ENCODE data around the gene CTTNBP2. TPM values are rescaled to one million over a fixed set of nuclear protein-coding genes. Genes with fewer than 3 reads are reported as not detected.

The CTTNBP2 gene
- total RNA-seq, 1 donor from 2014 or later = 1.9 TPM

DNA sequence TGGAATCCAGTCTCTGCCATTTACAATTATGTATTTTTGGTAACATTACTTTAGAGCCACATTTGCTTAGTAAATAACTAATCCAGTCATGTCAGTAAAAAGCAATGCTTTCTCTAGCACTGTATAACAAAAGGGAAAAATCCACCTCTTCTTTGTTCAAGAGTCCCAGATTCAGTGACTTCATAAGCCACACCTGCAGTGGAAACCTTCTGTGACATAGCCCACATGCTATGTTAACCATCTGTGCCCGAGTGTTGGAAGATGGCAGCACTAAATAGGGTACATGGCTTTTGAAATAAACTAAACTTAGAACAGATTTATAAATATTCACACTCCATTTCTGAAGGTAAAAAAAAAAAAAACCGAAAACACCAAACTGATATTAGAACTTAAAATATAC is 83.0 kb downstream of the CTTNBP2 start:
- ATAC-seq (no peak), DNase-seq (ENCODE audit: low spot score) (no peak)

DNA sequence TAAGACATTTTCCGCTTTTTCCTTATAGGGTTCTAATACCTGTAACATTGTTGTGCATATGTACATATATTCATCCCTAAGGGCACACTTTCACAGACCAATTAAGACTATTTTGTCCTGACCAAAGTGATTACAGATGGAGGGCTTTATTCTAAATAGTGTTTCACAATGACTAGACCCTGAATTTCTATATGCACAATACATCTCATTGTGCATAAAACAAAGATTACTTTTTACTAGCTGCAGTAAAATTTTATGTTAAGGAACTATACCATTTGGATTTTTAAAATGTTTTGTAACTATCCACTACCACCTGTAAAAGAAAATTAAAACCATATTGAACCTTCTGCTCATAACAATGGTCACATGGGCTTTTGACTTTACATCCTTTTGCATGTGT is 87.8 kb downstream of the CTTNBP2 start:
- no peak for DNase-seq (ENCODE audit: low spot score)

DNA sequence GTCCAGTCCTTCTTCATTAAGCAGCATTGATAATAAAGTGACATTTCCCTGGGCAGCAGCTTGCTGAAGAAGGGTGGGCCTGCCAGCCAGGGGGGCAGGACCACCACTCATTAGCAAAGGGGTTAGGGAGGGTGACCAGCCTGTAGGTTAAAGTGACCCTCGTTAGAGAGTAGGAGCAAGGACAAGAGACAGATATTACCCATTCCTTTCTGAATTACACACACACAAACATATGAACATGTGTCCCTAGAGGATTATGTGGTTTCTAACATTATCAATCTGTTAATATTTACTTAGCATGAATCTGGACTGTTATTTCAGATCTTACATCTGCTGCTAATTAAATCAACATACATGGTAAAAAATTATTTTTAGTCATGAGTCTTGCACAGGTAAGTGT is 88.9 kb downstream of the CTTNBP2 start:
- DNase-seq (ENCODE audit: low spot score) (no peak), ATAC-seq (no peak)

More for the DNA sequence above, 87.8 kb downstream of the CTTNBP2 start:
- ATAC-seq = no peak

- DNase-seq (ENCODE audit: low spot score) = no peak
- ATAC-seq = no peak
Measured at GRCh38 chr7:117782761-117783160, 90.5 kb downstream of the CTTNBP2 start.

DNA sequence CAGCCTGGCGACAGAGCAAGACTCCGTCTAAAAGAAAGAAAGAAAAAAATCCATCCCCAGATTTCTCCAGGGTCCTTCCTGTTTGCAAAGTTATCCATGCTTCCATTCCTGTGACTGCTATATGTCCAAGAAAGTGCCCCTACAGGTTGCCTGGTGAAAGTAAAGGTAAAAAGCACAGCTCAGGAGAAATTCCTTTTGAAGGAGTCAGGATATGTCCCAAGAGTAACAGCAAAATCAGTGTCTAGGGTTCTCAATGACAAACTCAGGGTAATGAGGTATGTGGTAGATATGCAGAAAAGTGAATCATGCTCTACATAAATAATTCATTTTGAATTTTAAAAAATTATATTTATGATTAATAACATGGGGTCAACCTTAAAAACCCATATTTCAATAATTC is 91.5 kb downstream of the CTTNBP2 start:
- DNase-seq (ENCODE audit: low spot score) (no peak), ATAC-seq (no peak)

DNA sequence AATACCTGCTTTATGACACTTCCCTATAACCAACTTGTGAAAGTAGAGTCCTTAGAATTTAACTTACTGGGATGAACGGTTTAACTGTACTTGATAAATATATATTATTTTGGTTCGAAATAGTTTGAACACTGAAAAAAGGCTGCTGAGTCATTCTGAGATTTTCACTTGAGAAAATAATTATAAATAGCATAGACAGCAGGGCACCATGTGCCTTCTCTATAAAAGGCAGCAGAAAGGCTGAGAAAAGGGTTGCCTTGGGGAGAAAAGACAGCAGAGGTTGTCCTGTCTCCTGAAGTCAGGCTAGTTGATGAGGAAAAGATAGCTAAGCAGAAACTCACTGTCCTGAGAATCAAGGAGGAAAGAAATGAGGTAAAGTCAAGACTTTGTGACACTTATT is 92.4 kb downstream of the CTTNBP2 start:
- ATAC-seq = no peak
- no peak for DNase-seq (ENCODE audit: low spot score)

DNA sequence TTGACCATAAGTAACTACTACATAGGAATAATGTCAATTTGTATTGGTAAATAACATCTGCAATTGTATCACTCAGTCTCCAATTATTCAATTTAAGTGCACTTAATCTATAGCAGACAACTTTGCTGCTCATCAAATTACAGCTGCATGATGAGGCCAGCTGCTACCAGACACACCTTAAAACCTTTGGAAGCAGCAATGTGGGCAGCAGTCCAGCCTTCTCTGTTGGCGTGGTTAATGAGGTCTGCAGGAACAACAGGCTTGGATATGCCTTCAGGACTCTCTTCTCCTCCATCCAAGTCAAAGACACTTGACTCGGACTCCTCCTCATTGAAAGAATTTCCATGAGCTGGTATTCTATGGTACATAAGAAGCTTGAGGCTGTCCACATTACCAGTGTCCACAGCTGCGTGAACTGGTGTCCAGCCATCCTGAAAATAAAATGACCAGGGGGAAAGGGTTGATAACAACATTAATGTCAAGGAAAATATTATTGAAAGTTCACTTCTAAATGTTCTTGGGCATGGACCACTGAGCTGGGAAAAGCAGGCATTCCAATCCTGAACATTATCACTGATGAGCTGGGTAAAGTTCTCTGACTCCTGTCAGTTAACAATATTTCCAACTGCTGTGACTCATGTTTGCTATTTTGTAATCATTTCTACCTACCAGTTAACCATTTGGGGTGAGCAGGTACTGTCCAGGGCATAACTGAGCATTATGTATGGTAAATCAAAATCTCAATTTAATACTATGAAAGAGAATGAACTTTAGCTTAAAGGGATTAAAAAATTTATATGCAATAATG is 95.7 kb downstream of the CTTNBP2 start:
- DNase-seq (ENCODE audit: low spot score) (no peak), ATAC-seq (peak; percentile 80)

DNA sequence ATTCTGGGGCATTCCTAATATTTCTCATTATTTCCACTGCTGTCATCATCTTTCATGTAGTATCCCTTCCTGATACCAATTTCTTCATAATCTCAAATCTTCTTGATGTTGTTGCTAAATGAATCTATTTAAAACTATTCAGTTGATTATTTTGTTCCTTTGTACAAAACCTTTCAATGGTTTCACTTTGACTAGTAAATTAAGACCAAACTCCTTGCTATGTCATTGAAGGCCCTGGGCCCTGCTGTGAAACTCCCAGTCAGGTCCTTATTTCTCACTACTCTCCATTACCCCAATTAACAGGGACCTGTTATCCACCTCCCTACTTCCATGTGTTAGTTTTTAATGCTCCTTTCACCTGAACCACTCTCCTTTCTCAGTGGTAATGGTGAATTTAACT is 97.0 kb downstream of the CTTNBP2 start:
- no peak for ATAC-seq
- no peak for DNase-seq (ENCODE audit: low spot score)

DNA sequence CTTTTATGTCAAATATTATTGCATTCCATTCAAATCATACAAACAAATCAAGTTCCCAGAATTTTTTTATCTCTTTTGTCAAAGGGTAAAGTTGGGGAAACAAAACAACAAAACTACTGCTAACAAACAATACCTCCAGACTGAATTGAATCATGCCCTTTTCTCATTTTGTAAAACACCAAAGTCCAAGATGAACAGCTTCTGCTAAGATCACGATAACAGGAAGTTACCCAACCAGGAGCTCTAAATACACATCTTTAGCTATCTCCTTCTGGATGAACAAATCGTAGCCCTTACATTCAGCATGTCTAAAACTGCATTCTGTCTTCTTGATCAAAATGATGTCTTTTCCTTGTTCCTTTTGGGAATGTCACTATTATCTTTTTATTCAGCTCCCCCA is 97.4 kb downstream of the CTTNBP2 start:
- DNase-seq (ENCODE audit: low spot score) (no peak), ATAC-seq (no peak)

- DNase-seq (ENCODE audit: low spot score) (no peak), ATAC-seq (no peak)
Measured at GRCh38 chr7:117774943-117775342, 98.3 kb downstream of the CTTNBP2 start.

- ATAC-seq = no peak
- no peak for DNase-seq (ENCODE audit: low spot score)
Measured at GRCh38 chr7:117772421-117772820, 100.8 kb downstream of the CTTNBP2 start.

GRCh38 chr7:117771756-117772155 is 101.5 kb downstream of the CTTNBP2 start:
- no peak for DNase-seq (ENCODE audit: low spot score)
- peak; percentile 71 for ATAC-seq

DNA sequence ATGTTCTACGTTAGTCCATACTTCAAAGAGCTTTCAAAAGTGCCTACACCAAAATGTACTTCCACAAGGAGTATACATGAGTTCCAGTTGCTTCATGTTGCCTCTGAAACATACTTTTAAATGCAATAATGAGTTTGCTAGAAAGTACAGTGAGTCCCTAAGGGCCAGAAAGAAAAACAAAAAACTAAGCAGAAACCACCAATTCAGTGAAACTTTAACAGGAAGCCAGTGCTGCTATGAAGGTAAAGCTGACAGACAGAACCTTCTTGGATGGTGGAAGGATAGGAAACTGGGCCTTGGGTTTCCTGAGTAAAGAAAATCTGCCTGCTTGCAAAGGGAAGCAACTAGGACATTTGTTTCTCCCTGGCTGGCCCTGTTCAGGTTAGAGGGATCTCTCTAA is 104.2 kb downstream of the CTTNBP2 start:
- ATAC-seq (no peak), DNase-seq (ENCODE audit: low spot score) (no peak)

DNA sequence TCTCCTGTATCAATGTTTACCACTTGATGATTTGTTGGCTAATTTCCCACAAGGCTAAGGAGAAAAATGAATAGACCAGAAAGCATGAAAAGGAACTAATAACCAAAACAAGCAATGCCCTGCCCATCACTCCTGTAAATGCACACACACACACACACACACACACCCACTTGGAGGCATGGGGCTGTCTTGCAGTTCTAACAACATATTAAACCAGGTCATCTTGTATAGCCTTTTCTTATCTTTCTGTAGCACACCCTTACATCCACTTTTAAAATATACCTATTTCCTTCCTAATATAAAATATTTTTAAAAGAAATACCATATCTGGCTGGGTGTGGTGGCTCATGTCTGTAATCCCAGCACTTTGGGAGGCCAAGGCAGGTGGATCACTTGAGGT is 105.3 kb downstream of the CTTNBP2 start:
- no peak for DNase-seq (ENCODE audit: low spot score)
- ATAC-seq = no peak

DNA sequence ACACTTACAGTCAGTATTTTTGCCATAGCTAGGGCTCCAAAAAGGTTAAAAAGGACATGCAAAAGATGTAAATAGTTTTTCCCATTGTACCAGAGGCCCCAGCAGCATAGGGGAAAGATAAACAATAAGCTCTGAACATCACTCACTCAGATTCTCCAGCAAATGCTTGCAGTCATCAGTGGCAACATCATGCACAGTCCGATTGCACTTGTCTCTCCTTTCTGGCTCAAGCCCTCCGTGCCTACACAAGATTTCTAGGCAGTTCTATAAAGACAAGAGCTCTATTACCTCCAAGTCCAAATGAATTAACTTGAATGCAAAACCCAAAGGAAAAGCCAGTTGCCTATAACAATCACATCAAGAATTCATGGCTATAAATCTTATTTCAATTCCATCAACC is 106.3 kb downstream of the CTTNBP2 start:
- ATAC-seq (no peak), DNase-seq (ENCODE audit: low spot score) (no peak)

- DNase-seq (ENCODE audit: low spot score) (no peak), ATAC-seq (no peak)
Measured at GRCh38 chr7:117764031-117764430, 109.2 kb downstream of the CTTNBP2 start.

- DNase-seq (ENCODE audit: low spot score) (no peak), ATAC-seq (no peak)
Measured at GRCh38 chr7:117762055-117762454, 111.2 kb downstream of the CTTNBP2 start.

- no peak for ATAC-seq
Measured at GRCh38 chr7:117759950-117760640, 113.1 kb downstream of the CTTNBP2 start.

DNA sequence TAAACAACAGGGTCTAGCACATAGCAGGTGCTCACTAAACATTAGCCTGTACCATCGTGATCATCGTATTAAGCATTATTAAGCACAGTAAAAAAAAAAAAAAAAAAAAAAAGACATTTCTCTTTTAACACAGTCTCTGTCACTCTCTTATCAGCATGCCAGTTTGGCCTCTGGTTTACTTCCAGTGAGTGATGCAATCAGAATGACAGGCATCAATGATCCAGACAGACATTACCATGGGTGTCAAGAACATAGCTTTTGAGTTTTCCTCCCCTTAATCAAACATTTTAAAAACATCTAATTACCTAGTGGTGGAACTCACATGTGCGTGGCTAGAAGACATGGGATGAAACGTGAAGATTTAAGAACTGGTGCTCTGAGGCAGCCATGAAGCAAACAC is 115.8 kb downstream of the CTTNBP2 start:
- peak; percentile 82 for ATAC-seq
- no peak for DNase-seq (ENCODE audit: low spot score)

More at GRCh38 chr7:117759950-117760640, 113.1 kb downstream of the CTTNBP2 start:
- DNase-seq (ENCODE audit: low spot score) = no peak

GRCh38 chr7:117756586-117757085 is 116.6 kb downstream of the CTTNBP2 start:
- ATAC-seq = no peak

GRCh38 chr7:117755136-117755535 is 118.1 kb downstream of the CTTNBP2 start:
- no peak for DNase-seq (ENCODE audit: low spot score)
- no peak for ATAC-seq

More at GRCh38 chr7:117756586-117757085, 116.6 kb downstream of the CTTNBP2 start:
- DNase-seq (ENCODE audit: low spot score) = no peak

DNA sequence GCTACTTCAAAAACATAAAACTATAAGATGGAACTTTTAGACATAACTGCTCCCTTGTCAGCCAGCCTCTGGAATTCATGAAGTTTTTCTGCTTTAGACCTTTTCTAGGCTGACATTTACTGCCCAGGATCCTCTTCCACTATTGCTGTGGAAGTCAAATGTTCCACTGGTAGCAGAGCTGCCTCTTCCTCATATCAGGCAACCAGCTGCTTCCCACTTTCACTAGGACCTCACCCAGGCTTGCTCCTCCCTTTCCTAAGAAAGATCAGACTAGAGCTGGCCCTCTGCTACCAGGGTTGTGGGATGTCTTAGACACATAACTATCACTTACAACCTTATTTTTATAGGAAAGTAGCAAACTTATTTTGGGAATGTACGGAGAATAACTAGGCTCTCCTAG is 121.5 kb downstream of the CTTNBP2 start:
- DNase-seq (ENCODE audit: low spot score) (no peak), ATAC-seq (peak; percentile 44)

Data from left lobe of liver (tissue), 2 donors.